ENCODE measurements around the gene MYOG.

DNA sequence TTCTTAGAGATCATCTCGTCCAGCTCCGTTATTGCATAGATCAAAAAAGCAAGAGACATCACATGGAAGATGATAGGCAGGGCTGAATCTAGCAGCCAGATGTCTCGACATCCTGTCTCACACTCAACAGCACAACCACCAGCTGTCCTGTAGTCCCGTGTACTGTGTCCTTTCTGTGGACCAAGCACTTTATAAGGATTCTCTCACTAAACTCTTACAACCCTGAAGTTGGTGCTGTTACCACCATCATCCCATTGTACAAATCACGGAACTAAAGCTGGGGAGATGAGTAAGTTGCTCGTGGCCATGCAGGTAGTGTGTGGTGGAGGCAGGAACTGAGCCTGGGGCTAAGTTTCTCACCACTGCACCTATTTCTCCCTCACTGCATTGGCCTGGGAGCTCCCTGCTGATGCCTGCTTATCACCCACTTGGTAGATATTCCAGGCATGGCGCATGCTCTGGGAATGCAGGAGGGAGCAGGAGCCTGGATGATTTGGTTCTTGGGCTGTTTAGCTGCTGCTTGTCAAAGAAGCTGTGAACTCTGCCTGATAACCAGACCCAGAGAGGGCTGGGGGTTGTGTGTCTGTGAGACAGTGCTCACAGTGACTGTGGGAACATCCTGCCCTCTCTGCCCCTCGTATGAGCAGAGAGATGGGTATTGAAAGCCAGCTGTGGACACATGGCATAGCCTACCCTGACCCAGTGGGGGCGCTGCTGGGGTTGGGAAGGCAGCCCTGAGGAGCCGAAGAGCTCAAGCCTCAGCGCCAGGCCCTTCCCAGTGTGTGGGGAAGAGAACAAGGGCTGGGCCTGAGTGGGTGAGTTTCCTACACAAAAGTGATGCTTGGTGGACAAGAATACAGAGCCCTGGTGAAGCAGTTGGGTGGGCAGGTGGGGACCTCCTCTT, 46.0 kb downstream of the MYOG start:
- TF ChIP-seq POLR2A (IDR thresholded peaks at IDR 0.05; ENCODE audit: low read depth, low read length) (no peak), CEBPB (IDR thresholded peaks at IDR 0.05; ENCODE audit: low read depth, low read length) (no peak), SMC3 (IDR thresholded peaks at IDR 0.05; ENCODE audit: low read depth, low read length) (0 out of 2 replicates have a peak, but pooled peaks have one; percentile 9), MXI1 (IDR thresholded peaks at IDR 0.05; ENCODE audit: borderline replicate concordance, low read depth, low read length) (no peak), RCOR1 (IDR thresholded peaks at IDR 0.05; ENCODE audit: insufficient replicate concordance, low read length) (no peak), RAD21 (IDR thresholded peaks at IDR 0.05; ENCODE audit: low read length) (peak; percentile 11; the same call in 1 of the 2 replicates), BHLHE40 (IDR thresholded peaks at IDR 0.05; ENCODE audit: low read depth, low read length) (no peak), MAZ (IDR thresholded peaks at IDR 0.05; ENCODE audit: borderline replicate concordance, low read depth, low read length) (no peak)
- TF ChIP-seq, protein P1, sequence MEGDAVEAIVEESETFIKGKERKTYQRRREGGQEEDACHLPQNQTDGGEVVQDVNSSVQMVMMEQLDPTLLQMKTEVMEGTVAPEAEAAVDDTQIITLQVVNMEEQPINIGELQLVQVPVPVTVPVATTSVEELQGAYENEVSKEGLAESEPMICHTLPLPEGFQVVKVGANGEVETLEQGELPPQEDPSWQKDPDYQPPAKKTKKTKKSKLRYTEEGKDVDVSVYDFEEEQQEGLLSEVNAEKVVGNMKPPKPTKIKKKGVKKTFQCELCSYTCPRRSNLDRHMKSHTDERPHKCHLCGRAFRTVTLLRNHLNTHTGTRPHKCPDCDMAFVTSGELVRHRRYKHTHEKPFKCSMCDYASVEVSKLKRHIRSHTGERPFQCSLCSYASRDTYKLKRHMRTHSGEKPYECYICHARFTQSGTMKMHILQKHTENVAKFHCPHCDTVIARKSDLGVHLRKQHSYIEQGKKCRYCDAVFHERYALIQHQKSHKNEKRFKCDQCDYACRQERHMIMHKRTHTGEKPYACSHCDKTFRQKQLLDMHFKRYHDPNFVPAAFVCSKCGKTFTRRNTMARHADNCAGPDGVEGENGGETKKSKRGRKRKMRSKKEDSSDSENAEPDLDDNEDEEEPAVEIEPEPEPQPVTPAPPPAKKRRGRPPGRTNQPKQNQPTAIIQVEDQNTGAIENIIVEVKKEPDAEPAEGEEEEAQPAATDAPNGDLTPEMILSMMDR (conservative IDR thresholded peaks at IDR 0.05; ENCODE audit: low read depth, low read length) = 0 out of 2 replicates have a peak, but pooled peaks have one; percentile 21
- TF ChIP-seq, protein P2, sequence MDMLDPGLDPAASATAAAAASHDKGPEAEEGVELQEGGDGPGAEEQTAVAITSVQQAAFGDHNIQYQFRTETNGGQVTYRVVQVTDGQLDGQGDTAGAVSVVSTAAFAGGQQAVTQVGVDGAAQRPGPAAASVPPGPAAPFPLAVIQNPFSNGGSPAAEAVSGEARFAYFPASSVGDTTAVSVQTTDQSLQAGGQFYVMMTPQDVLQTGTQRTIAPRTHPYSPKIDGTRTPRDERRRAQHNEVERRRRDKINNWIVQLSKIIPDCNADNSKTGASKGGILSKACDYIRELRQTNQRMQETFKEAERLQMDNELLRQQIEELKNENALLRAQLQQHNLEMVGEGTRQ (IDR thresholded peaks at IDR 0.05; ENCODE audit: low read depth, low read length) = no peak

Measured in IMR-90 (cell line).